H1 (cell line): ENCODE measurements around the gene CEP120. TPM values are rescaled to one million over a fixed set of nuclear protein-coding genes. Genes with fewer than 3 reads are reported as not detected.

Source experiments
- CREB1 ChIP-seq: IDR thresholded peaks from 2 replicates; pipeline ENCODE4 v1.6.1; 2012; ENCODE audit warnings: inconsistent platforms
- MAFK ChIP-seq: IDR thresholded peaks from 2 replicates; pipeline ENCODE4 v1.6.1; 2012; ENCODE audit warnings: low read depth, mild to moderate bottlenecking, improper control_type of control experiment, low read length
- NRF1 ChIP-seq: IDR thresholded peaks from 2 replicates; pipeline ENCODE4 v1.6.1; 2011; ENCODE audit warnings: mild to moderate bottlenecking, low read depth, low read length, improper control_type of control experiment
- polyA plus RNA-seq, 7 experiments: library from polyadenylated mRNA; depleted of rRNA in 3 of 7; stranded (reverse) in 5 of 7; unstranded in 2 of 7; fragments of >200 nt in 5 of 7; fragments of 200-250 nt in 2 of 7; gene quantifications; 1 replicate in 5 of 7; 2 replicates in 1 of 7; 4 replicates in 1 of 7; pipeline versions ENCODE4 v1.2.1 to v1.2.3, GENCODE V29; 2011 to 2013; ENCODE audit warnings: missing spikeins in 2 of 7, mixed read lengths in 2 of 7
- total RNA-seq: library from RNA; stranded (reverse); fragmentation: NEBNext Ultra II Directional; extraction: Animal tissue kit (Norgen Biotek cat#: 25700); gene quantifications from 2 replicates; pipeline ENCODE4 v1.2.1, GENCODE V29; 2021
- TF ChIP-seq, protein P1 (sequence below): IDR thresholded peaks from 2 replicates; pipeline ENCODE4 v1.6.1; 2012; ENCODE audit warnings: low read length, inconsistent platforms

CEP120 gene
- total and polyA plus RNA-seq, 2 of the 8 experiments (the other 6 are each of a cell fraction or from before 2014, with no cell fraction given) = 9.3 to 17.9 TPM

DNA sequence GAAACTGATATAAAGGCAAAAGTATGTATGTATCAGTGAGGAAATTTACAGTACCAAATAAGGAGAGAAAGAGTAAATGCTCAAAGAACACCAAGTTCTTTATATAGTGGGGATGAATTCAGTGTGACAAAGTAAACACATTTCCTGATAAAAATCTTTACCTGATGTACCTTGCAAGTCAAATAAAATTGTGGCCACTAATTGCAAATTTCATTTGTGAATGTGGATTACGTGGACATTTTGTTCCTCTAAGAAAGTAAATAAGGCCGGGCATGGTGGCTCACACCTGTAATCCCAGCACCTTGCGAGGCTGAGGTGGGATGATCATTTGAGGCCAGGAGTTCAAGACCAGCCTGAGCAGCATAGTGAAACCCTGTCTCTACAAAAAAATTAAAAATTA, 25.7 kb downstream of the CEP120 start (continued):
- TF ChIP-seq, protein P1, sequence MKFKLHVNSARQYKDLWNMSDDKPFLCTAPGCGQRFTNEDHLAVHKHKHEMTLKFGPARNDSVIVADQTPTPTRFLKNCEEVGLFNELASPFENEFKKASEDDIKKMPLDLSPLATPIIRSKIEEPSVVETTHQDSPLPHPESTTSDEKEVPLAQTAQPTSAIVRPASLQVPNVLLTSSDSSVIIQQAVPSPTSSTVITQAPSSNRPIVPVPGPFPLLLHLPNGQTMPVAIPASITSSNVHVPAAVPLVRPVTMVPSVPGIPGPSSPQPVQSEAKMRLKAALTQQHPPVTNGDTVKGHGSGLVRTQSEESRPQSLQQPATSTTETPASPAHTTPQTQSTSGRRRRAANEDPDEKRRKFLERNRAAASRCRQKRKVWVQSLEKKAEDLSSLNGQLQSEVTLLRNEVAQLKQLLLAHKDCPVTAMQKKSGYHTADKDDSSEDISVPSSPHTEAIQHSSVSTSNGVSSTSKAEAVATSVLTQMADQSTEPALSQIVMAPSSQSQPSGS = no peak
- no peak for TF ChIP-seq NRF1
- TF ChIP-seq MAFK = no peak
- no peak for TF ChIP-seq CREB1
